T-cell (primary cell): ENCODE data around the gene CLIC4. TPM values are rescaled to one million over a fixed set of nuclear protein-coding genes. Genes with fewer than 3 reads are reported as not detected.
"Not testable (repeated sequence)": the region's sequence is repeated elsewhere in the genome, so short reads cannot be mapped to it uniquely, and the experiment has no call there.

Experiments
- ATAC-seq, 4 experiments: fragments of 200-7000 bp in 3 of 4; fragments of 150-1000 bp in 1 of 4; cut with Tn5 transposase; replicated peaks in 1 of 4; 1 replicate in 3 of 4; 2 replicates in 1 of 4; pipeline ENCODE4 v1.10.0; 2021; ENCODE audit warnings: moderate library complexity in 3 of 4, mild to moderate bottlenecking in 2 of 4, moderate number of reproducible peaks in 1 of 4
- CTCF ChIA-PET, 2 donors: fragments of 300-600 bp; sonication (Branson Sonifier 250); formaldehyde crosslinking; loops; one replicate each; lab custom pipeline; 2022; ENCODE audit warnings: antibody characterized with exemption in 2 of 2; lab: Charles Lee
- POLR2A ChIA-PET, 2 donors: fragments of 300-600 bp; sonication (Branson Sonifier 250); formaldehyde crosslinking; loops; one replicate each; lab custom pipeline; 2022; ENCODE audit warnings: antibody characterized with exemption in 2 of 2; lab: Charles Lee
- DNase-seq, 35 experiments: peaks; one replicate each; pipeline versions ENCODE4 v3.0.0 to v3.0.0-alpha.2; 2013 to 2023
- H3K27ac ChIP-seq: one replicate; pipeline ENCODE4 v1.5.1; 2013; ENCODE audit warnings: low read length
- H3K27me3 ChIP-seq, 2 experiments: replicated peaks in 1 of 2; 1 replicate in 1 of 2; 2 replicates in 1 of 2; pipeline versions ENCODE4 v1.6.1 to v1.7.0; 2013; ENCODE audit warnings: low read length in 1 of 2, mixed read lengths in 1 of 2; ENCODE audit not compliant: control insufficient read depth in 2 of 2, insufficient read depth in 2 of 2; ENCODE audit errors: extremely low read depth in 1 of 2
- H3K36me3 ChIP-seq, 2 donors: 1 replicate in 1 of 2; 2 replicates in 1 of 2; pipeline versions ENCODE4 v1.6.1 to v1.7.0; 2013; ENCODE audit warnings: low read length in 1 of 2; ENCODE audit not compliant: control insufficient read depth in 2 of 2, insufficient read depth in 1 of 2; ENCODE audit errors: extremely low read depth in 1 of 2
- H3K4me1 ChIP-seq, 2 experiments: 1 replicate in 1 of 2; 2 replicates in 1 of 2; pipeline versions ENCODE4 v1.6.1 to v1.7.0; 2013; ENCODE audit warnings: low read length in 2 of 2, mixed read lengths in 1 of 2; ENCODE audit not compliant: insufficient read depth in 2 of 2, control insufficient read depth in 1 of 2; ENCODE audit errors: extremely low read depth in 1 of 2
- H3K4me3 ChIP-seq, 2 donors: 1 replicate in 1 of 2; 2 replicates in 1 of 2; pipeline versions ENCODE4 v1.5.1 to v1.7.0; 2013; ENCODE audit warnings: mild to moderate bottlenecking in 2 of 2, low read length in 1 of 2, moderate library complexity in 1 of 2; ENCODE audit not compliant: control insufficient read depth in 1 of 2; ENCODE audit errors: extremely low read depth in 1 of 2
- H3K9me3 ChIP-seq: 2 replicates; pipeline ENCODE4 v1.7.0; 2013
- H3K27ac Mint-ChIP-seq, 2 donors: one replicate each; pipeline ENCODE4 v1.8.0; 2020 to 2021; ENCODE audit warnings: mild to moderate bottlenecking in 2 of 2, mixed read lengths in 2 of 2
- H3K27me3 Mint-ChIP-seq, 2 donors: one replicate each; pipeline ENCODE4 v1.8.0; 2021 to 2022; ENCODE audit warnings: mixed read lengths in 2 of 2
- H3K36me3 Mint-ChIP-seq: one replicate; pipeline ENCODE4 v1.8.0; 2021; ENCODE audit warnings: mixed read lengths
- H3K4me1 Mint-ChIP-seq, 3 donors: one replicate each; pipeline ENCODE4 v1.8.0; 2020 to 2022; ENCODE audit warnings: mixed read lengths in 3 of 3, mild to moderate bottlenecking in 1 of 3
- H3K4me3 Mint-ChIP-seq, 3 donors: one replicate each; pipeline ENCODE4 v1.8.0; 2020 to 2022; ENCODE audit warnings: mild to moderate bottlenecking in 3 of 3, mixed read lengths in 3 of 3, moderate library complexity in 3 of 3
- H3K9me3 Mint-ChIP-seq, 3 donors: one replicate each; pipeline ENCODE4 v1.8.0; 2020 to 2022; ENCODE audit warnings: mixed read lengths in 3 of 3
- WGBS: methylation state at CpG from one replicate; pipeline ENCODE4 v1.1.5; 2013; ENCODE audit warnings: missing lambda C conversion rate; ENCODE audit not compliant: insufficient coverage; 5-methylcytosine and 5-hydroxymethylcytosine counted together
- total RNA-seq, 35 experiments: library from RNA in 6 of 35; stranded (reverse) in 6 of 35; fragments of 120-200 nt in 1 of 35; gene quantifications; one replicate each; pipeline versions ENCODE4 v1.2.1 to v1.2.4 and lab custom pipeline; 2013 to 2026

CLIC4 gene
- total RNA-seq, 5 donors from 2014 or later (not counting 1 experiment from before 2014, with no cell fraction given): 0.75 to 9.1 (median 5.5) TPM

- ChIA-PET POLR2A (no interaction called here), CTCF (no interaction called here)
- Mint-ChIP-seq H3K27ac (no peak overlapping the region), H3K36me3 (no peaks in the 10 kb centered on the region), H3K4me1 (no peaks in the 10 kb centered on the region), H3K27me3 (peaks cover 0 to 2% of the 10 kb centered on the region in 2 donors), H3K9me3 (no peaks in the 10 kb centered on the region), H3K4me3 (no peak overlapping the region)
- no peak overlapping the region for H3K27ac ChIP-seq
- H3K27me3 ChIP-seq: no peaks in the 10 kb centered on the region
- no peaks in the 10 kb centered on the region for H3K9me3 ChIP-seq
- no peaks in the 10 kb centered on the region for H3K4me1 ChIP-seq
- no peak for DNase-seq
- no peak for ATAC-seq
- H3K4me3 ChIP-seq: no peak overlapping the region
- no peaks in the 10 kb centered on the region for H3K36me3 ChIP-seq
Measured at GRCh38 chr1:24786191-24786590, 40.9 kb downstream of the CLIC4 start.

DNA sequence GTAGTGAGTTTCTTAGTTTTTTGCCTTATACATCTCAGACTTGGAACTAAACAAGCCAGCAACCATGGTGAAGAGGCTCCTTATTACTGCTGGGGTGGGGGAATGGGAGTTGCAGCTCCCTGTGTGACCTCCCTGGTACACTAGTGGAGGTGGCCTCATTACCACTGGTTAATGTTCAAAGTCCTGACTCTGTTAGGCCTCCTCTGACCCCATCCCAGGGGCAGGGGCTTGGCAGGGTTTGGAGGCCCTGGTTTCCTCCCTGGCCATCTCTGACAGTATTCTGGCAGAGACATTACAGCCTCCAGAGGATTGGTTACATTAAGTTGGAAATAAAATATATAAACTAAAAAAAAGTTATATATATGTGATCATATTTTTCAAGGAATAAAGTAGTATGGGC lies 45.2 kb downstream of the CLIC4 start:
- DNase-seq (no peak), ATAC-seq (no peak)
- ChIA-PET CTCF (no interaction called here), POLR2A (no interaction called here)
- Histone ChIP-seq H3K27me3 (no peaks in the 10 kb centered on the region), H3K27ac (no peak overlapping the region), H3K9me3 (no peaks in the 10 kb centered on the region), H3K4me1 (no peaks in the 10 kb centered on the region), H3K36me3 (no peaks in the 10 kb centered on the region), H3K4me3 (no peak overlapping the region)
- Mint-ChIP-seq H3K36me3 (no peaks in the 10 kb centered on the region), H3K4me1 (no peaks in the 10 kb centered on the region), H3K27ac (no peak overlapping the region), H3K9me3 (no peaks in the 10 kb centered on the region), H3K27me3 (no peaks in the 10 kb centered on the region), H3K4me3 (no peak overlapping the region)

DNA sequence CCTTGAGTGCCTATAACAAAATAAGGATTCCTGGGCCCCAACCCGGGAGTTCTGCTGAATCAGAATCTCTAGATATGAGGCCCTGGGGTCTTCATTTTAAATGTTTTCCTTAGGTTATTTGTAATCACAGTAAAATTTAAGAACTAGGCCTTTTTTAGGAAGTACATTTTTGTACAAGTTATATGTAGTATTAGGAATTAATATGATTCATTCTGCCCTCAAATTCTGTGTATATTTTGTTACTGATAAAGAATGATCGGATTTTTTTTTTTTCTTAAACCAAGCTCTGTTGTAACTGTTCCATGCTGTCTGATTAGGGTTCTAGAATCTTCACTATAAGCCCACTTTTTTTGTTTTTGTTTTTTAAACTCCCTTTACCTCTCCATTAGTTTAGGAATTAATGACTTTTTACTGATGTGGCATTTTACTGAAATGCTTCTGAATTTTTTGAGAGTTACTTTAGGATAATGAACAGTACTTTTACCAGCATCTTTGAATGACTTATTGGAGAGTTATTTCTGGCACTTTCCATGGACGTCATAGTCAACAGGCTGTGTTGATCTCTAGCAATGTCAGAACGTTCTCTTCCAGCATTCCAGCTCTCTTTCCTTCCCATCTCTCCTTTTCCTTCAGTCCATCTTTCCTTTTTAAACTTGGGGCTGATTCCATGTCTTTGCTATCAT lies 48.3 kb downstream of the CLIC4 start:
- no peak for DNase-seq

DNA sequence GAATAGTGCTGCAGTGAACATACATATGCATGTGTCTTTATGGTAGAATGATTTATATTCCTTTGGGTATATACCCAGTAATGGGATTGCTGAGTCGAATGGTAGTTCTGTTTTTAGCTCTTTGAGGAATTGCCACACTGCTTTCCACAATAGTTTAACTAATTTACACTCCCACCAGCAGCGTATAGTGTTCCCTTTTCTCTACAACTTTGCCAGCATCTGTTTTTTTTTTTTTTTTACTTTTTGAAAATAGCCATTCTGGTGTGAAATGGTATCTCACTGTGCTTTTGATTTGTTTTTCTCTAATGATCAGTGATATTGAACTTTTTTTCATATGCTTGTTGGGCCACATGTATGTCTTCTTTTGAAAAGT lies 48.9 kb downstream of the CLIC4 start:
- H3K36me3 Mint-ChIP-seq, H3K4me1 Mint-ChIP-seq, H3K4me1 ChIP-seq, CTCF ChIA-PET, H3K4me3 ChIP-seq, H3K36me3 ChIP-seq, H3K9me3 Mint-ChIP-seq, ATAC-seq, H3K27ac Mint-ChIP-seq, H3K27me3 ChIP-seq, H3K27ac ChIP-seq, H3K4me3 Mint-ChIP-seq, H3K9me3 ChIP-seq, POLR2A ChIA-PET, H3K27me3 Mint-ChIP-seq, DNase-seq: not testable (repeated sequence)
- WGBS: no CpG with 5 or more reads among the region's 2 CpGs

More for the DNA sequence above, 48.3 kb downstream of the CLIC4 start:
- Histone ChIP-seq H3K27me3 (peaks cover 0 to 2% of the 10 kb centered on the region in 2 experiments), H3K9me3 (no peaks in the 10 kb centered on the region), H3K4me3 (no peak overlapping the region), H3K4me1 (no peaks in the 10 kb centered on the region), H3K36me3 (no peaks in the 10 kb centered on the region), H3K27ac (no peak overlapping the region)
- Mint-ChIP-seq H3K27ac (no peak overlapping the region), H3K27me3 (no peaks in the 10 kb centered on the region), H3K36me3 (no peaks in the 10 kb centered on the region), H3K4me3 (no peak overlapping the region), H3K9me3 (no peaks in the 10 kb centered on the region), H3K4me1 (no peaks in the 10 kb centered on the region)
- POLR2A ChIA-PET: no interaction called here
- CTCF ChIA-PET: no interaction called here
- WGBS: no CpG with 5 or more reads among the region's 4 CpGs
- no peak for ATAC-seq

GRCh38 chr1:24795236-24795635 lies 50.0 kb downstream of the CLIC4 start:
- H3K4me1 Mint-ChIP-seq: no peaks in the 10 kb centered on the region
- H3K27me3 Mint-ChIP-seq: no peaks in the 10 kb centered on the region
- Histone ChIP-seq H3K4me1 (no peaks in the 10 kb centered on the region), H3K4me3 (no peak overlapping the region), H3K27me3 (peaks cover 0 to 2% of the 10 kb centered on the region in 2 experiments), H3K36me3 (no peaks in the 10 kb centered on the region), H3K27ac (no peak overlapping the region), H3K9me3 (no peaks in the 10 kb centered on the region)
- H3K27ac Mint-ChIP-seq: no peak overlapping the region
- ChIA-PET POLR2A (no interaction called here), CTCF (no interaction called here)
- H3K4me3 Mint-ChIP-seq: no peak overlapping the region
- H3K36me3 Mint-ChIP-seq: no peaks in the 10 kb centered on the region
- ATAC-seq: no peak
- WGBS: 87% methylated on average over 4 of the region's 5 CpGs
- H3K9me3 Mint-ChIP-seq: no peaks in the 10 kb centered on the region
- no peak for DNase-seq

DNA sequence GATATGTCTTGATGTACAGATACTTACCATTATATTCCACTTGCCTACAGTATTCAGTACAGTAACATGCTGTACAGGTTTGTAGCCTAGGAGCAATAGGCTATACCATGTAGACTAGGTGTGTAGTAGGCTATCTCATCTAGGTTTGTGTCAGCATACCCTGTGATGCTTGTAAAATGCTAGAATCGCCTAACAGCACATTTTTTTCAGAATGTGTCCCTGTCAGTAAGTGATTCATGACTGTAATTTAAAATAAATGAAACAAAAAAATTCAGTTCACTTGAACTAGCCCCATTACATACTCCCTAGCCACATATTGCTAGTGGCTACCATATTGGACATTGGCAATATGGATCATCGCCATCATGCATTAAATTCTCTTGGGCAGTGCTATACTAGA lies 51.3 kb downstream of the CLIC4 start:
- H3K4me1 ChIP-seq: no peaks in the 10 kb centered on the region
- ChIA-PET CTCF (interaction anchor here in 1 of 2 donors (0.7 kb wide), 1 partner anchor 646 kb away, joined by 3 read pairs; no protein-coding TSS in a partner anchor), POLR2A (no interaction called here)
- H3K9me3 Mint-ChIP-seq: no peaks in the 10 kb centered on the region
- H3K9me3 ChIP-seq: no peaks in the 10 kb centered on the region
- no peak for DNase-seq
- H3K36me3 Mint-ChIP-seq: no peaks in the 10 kb centered on the region
- H3K27ac ChIP-seq: no peak overlapping the region
- H3K27ac Mint-ChIP-seq: no peak overlapping the region
- no peaks in the 10 kb centered on the region for H3K36me3 ChIP-seq
- H3K27me3 ChIP-seq: peaks cover 0 to 2% of the 10 kb centered on the region in 2 experiments
- no peak overlapping the region for H3K4me3 ChIP-seq
- no peak overlapping the region for H3K4me3 Mint-ChIP-seq
- H3K4me1 Mint-ChIP-seq: peaks cover 0 to 4% (median 0%) of the 10 kb centered on the region in 3 donors
- no peak for ATAC-seq
- WGBS: no CpG with 5 or more reads among the region's 2 CpGs
- H3K27me3 Mint-ChIP-seq: no peaks in the 10 kb centered on the region

- H3K4me3 ChIP-seq, H3K27ac ChIP-seq, H3K27me3 Mint-ChIP-seq, H3K27ac Mint-ChIP-seq, H3K4me1 Mint-ChIP-seq, H3K4me3 Mint-ChIP-seq, ATAC-seq, DNase-seq, CTCF ChIA-PET, POLR2A ChIA-PET, H3K9me3 Mint-ChIP-seq, H3K36me3 ChIP-seq, H3K27me3 ChIP-seq, H3K9me3 ChIP-seq, H3K36me3 Mint-ChIP-seq, H3K4me1 ChIP-seq: not testable (repeated sequence)
- WGBS: no CpG with 5 or more reads among the region's 33 CpGs
Measured at GRCh38 chr1:24799242-24799641, 54.0 kb downstream of the CLIC4 start.
